ENCODE results near the gene SEPTIN3.

- TF ChIP-seq CTCF (IDR thresholded peaks at IDR 0.05) (no peak), POLR2A (IDR thresholded peaks at IDR 0.05) (no peak)
These were observed 49.0 kb downstream of the SEPTIN3 start for GRCh38 chr22:42018224-42018623.
